ENCODE measurements around the gene ZNF644.
"Not testable (repeated sequence)": the region's sequence is repeated elsewhere in the genome, so short reads cannot be mapped to it uniquely, and the experiment has no call there.

ZNF644 gene

DNA sequence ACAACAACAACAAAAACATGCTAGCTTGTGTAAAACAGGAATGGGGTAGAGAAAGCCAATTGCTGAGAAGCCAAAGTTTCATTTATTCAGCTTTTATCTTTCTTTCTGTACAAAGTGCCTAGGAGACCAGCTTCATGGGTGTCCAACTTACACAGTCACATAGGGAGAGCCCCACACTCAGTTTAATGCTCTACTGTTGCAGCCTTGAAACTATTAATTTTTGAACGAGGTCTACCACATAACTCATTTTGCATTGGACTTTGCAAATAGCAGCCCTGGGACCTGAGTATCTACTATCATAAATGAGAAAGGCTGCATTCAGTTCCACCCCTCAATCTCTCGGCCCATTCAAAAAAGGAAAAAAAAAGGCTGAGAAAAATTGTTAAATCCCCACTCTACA, 98.8 kb downstream of the ZNF644 start:
- TF ChIP-seq, protein P1, sequence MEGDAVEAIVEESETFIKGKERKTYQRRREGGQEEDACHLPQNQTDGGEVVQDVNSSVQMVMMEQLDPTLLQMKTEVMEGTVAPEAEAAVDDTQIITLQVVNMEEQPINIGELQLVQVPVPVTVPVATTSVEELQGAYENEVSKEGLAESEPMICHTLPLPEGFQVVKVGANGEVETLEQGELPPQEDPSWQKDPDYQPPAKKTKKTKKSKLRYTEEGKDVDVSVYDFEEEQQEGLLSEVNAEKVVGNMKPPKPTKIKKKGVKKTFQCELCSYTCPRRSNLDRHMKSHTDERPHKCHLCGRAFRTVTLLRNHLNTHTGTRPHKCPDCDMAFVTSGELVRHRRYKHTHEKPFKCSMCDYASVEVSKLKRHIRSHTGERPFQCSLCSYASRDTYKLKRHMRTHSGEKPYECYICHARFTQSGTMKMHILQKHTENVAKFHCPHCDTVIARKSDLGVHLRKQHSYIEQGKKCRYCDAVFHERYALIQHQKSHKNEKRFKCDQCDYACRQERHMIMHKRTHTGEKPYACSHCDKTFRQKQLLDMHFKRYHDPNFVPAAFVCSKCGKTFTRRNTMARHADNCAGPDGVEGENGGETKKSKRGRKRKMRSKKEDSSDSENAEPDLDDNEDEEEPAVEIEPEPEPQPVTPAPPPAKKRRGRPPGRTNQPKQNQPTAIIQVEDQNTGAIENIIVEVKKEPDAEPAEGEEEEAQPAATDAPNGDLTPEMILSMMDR (IDR thresholded peaks at IDR 0.05; ENCODE audit: insufficient read depth, low read depth, low read length, missing control alignments) = no peak
- H3K4me3 ChIP-seq (ENCODE audit: low read length) = no peak overlapping the region
- no peak for DNase-seq (ENCODE audit: low read depth)

- TF ChIP-seq, protein P1 (IDR thresholded peaks at IDR 0.05; ENCODE audit: insufficient read depth, low read depth, low read length, missing control alignments) = no peak
Measured at GRCh38 chr1:90922202-90922601, 99.6 kb downstream of the ZNF644 start.

DNA sequence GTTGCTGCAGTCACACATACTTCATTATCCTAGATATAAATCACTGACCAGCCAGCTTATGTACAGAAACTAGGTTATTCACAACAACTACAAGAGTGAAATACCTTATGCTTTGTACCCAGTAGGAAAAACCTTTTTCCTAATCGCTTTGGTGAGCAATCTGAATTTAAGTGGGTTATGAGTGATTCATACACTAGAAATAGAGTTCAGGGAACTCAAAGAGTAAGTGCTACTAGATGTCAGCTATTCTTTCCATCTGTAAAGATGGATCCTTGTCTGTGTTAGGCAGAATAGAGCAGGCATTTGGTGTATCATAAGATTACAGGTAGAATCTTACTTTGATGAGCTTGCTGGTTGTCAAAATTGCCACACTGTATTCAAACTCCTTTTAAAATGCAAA, 101.9 kb downstream of the ZNF644 start:
- no peak overlapping the region for H3K4me3 ChIP-seq (ENCODE audit: low read length)
- peak; percentile 5 for DNase-seq (ENCODE audit: low read depth)
- TF ChIP-seq, protein P1 (IDR thresholded peaks at IDR 0.05; ENCODE audit: insufficient read depth, low read depth, low read length, missing control alignments) = no peak

More at GRCh38 chr1:90922202-90922601, 99.6 kb downstream of the ZNF644 start:
- H3K4me3 ChIP-seq (ENCODE audit: low read length) = no peak overlapping the region
- DNase-seq (ENCODE audit: low read depth) = no peak

DNA sequence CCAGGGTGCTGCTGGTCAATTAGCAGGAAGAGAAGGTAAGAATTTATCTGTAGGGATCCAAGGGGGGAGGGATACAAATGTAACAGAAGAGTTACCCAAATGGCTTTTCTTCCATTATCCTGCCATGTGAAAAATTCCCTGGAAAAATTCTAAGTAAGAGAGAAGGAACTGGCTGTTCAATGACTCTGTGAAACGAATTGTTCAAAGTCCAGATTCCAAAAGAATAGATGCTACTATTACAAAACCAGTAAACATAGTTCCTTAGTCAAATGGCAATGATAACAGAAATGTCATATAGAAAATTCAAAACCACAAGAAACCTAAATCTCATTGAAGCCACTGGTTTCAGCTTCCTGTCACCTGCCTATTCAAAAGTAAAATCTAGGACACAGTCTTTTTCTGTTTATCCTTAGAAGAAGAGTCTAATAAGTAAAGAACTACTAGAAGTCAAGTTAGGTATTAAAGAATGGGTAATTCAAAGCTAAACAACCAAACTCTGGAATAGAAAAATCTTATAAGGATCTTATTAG, 102.6 kb downstream of the ZNF644 start:
- DNase-seq (ENCODE audit: low read depth) = no peak
- H3K4me3 ChIP-seq (ENCODE audit: low read length) = no peak overlapping the region
- TF ChIP-seq, protein P1 (IDR thresholded peaks at IDR 0.05; ENCODE audit: insufficient read depth, low read depth, low read length, missing control alignments) = no peak

DNA sequence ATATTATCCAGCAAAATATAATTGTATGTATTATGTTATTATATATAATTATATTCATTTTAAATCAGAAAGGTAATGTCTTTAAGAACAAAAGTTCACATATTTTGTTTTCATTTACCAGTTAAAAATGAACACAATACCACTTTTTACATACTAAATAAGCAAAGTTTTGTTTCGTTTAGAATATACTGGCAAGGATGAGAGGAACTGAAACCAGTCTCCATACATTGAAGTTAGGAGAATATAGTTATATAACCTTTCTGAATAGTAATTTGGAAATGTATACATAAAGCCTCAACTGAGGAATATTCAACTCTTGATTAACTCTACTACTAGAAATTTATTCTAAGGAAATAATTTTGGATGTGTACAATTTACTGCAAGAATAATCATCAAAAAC, 110.5 kb downstream of the ZNF644 start:
- H3K4me3 ChIP-seq (ENCODE audit: low read length) = no peak overlapping the region
- TF ChIP-seq, protein P1 (IDR thresholded peaks at IDR 0.05; ENCODE audit: insufficient read depth, low read depth, low read length, missing control alignments) = no peak
- DNase-seq (ENCODE audit: low read depth) = no peak

- TF ChIP-seq, protein P1 (IDR thresholded peaks at IDR 0.05; ENCODE audit: insufficient read depth, low read depth, low read length, missing control alignments) = no peak
- H3K4me3 ChIP-seq (ENCODE audit: low read length) = no peak overlapping the region
- DNase-seq (ENCODE audit: low read depth) = no peak
Measured at GRCh38 chr1:90902672-90903071, 119.2 kb downstream of the ZNF644 start.

- no peak overlapping the region for H3K4me3 ChIP-seq (ENCODE audit: low read length)
- TF ChIP-seq, protein P1 (IDR thresholded peaks at IDR 0.05; ENCODE audit: insufficient read depth, low read depth, low read length, missing control alignments) = no peak
- no peak for DNase-seq (ENCODE audit: low read depth)
Measured at GRCh38 chr1:90899263-90899662, 122.6 kb downstream of the ZNF644 start.

- not testable (repeated sequence) for H3K4me3 ChIP-seq (ENCODE audit: low read length); DNase-seq (ENCODE audit: low read depth)
Measured at GRCh38 chr1:90893679-90894078, 128.2 kb downstream of the ZNF644 start.

- not testable (repeated sequence) for H3K4me3 ChIP-seq (ENCODE audit: low read length); DNase-seq (ENCODE audit: low read depth)
Measured at GRCh38 chr1:90892884-90893283, 129.0 kb downstream of the ZNF644 start.

DNA sequence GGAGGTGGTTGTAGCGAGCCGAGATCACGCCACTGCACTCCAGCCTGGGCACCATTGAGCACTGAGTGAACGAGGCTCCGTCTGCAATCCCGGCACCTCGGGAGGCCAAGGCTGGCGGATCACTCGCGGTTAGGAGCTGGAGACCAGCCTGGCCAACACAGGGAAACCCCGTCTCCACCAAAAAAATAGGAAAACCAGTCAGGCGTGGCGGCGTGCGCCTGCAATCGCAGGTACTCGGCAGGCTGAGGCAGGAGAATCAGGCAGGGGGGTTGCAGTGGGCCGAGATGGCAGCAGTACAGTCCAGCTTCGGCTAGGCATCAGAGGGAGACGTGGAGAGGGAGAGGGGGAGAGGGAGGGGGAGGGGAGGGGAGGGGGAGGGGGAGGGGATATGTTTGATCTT, 129.6 kb downstream of the ZNF644 start:
- not testable (repeated sequence) for H3K4me3 ChIP-seq (ENCODE audit: low read length); DNase-seq (ENCODE audit: low read depth)

- not testable (repeated sequence) for DNase-seq (ENCODE audit: low read depth); H3K4me3 ChIP-seq (ENCODE audit: low read length)
Measured at GRCh38 chr1:90891756-90892155, 130.1 kb downstream of the ZNF644 start.

All from epithelial cell of esophagus (primary cell).